WTC11 (cell line): ENCODE measurements around the gene GRP.

Experiments used
- CTCF ChIP-seq: fragments of 200-600 bp; IDR thresholded peaks from 2 replicates; pipeline ENCODE4 v1.8.0; 2022; ENCODE audit warnings: antibody characterized with exemption
- ETV6 ChIP-seq: sonication (generic); formaldehyde crosslinking; IDR thresholded peaks from 2 replicates; pipeline ENCODE4 v1.8.1; 2022; ENCODE audit warnings: mild to moderate bottlenecking, missing genetic modification reagents
- FOXJ3 ChIP-seq: sonication (generic); formaldehyde crosslinking; IDR thresholded peaks from 2 replicates; pipeline ENCODE4 v1.9.0; 2021; ENCODE audit warnings: missing genetic modification reagents, mild to moderate bottlenecking, borderline replicate concordance
- FOXK1 ChIP-seq: sonication (generic); formaldehyde crosslinking; IDR thresholded peaks from 2 replicates; pipeline ENCODE4 v1.8.0; 2022; ENCODE audit warnings: mild to moderate bottlenecking, moderate library complexity, missing genetic modification reagents
- OVOL2 ChIP-seq: fragments of 250-450 bp; sonication (Bioruptor Pico); IDR thresholded peaks from 2 replicates; pipeline ENCODE4 v1.9.0; 2021; ENCODE audit warnings: mild to moderate bottlenecking, borderline replicate concordance
- RELA ChIP-seq: sonication (generic); formaldehyde crosslinking; IDR thresholded peaks from 2 replicates; pipeline ENCODE4 v1.8.1; 2022; ENCODE audit warnings: missing genetic modification reagents, mild to moderate bottlenecking, borderline replicate concordance
- ZNF423 ChIP-seq: fragments of 250-450 bp; sonication (Bioruptor Pico); IDR thresholded peaks from 2 replicates; pipeline ENCODE4 v2.1.2; 2022; ENCODE audit warnings: mild to moderate bottlenecking, moderate library complexity
- TF ChIP-seq, protein P1 (sequence below): sonication (generic); formaldehyde crosslinking; IDR thresholded peaks from 2 replicates; pipeline ENCODE4 v1.8.1; 2023; ENCODE audit warnings: mild to moderate bottlenecking, missing genetic modification reagents, moderate library complexity

- no peak for TF ChIP-seq FOXJ3 (CRISPR knock-in tag)
- no peak for TF ChIP-seq RELA (CRISPR knock-in tag)
- no peak for TF ChIP-seq ETV6 (CRISPR knock-in tag)
- TF ChIP-seq ZNF423 (CRISPR knock-in tag), result no peak
- TF ChIP-seq OVOL2, result no peak
- no peak for TF ChIP-seq CTCF
- TF ChIP-seq FOXK1 (CRISPR knock-in tag), result no peak
- TF ChIP-seq, protein P1, sequence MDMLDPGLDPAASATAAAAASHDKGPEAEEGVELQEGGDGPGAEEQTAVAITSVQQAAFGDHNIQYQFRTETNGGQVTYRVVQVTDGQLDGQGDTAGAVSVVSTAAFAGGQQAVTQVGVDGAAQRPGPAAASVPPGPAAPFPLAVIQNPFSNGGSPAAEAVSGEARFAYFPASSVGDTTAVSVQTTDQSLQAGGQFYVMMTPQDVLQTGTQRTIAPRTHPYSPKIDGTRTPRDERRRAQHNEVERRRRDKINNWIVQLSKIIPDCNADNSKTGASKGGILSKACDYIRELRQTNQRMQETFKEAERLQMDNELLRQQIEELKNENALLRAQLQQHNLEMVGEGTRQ (CRISPR knock-in tag), result no peak
Measured at GRCh38 chr18:59219672-59220163, at the start of gene GRP.
